Adrenal gland (tissue), 5 donors: ENCODE data around the gene AIMP2.
"Not testable (repeated sequence)": the region's sequence is repeated elsewhere in the genome, so short reads cannot be mapped to it uniquely, and the experiment has no call there.

Experiments used
- CTCF ChIP-seq, 6 experiments: fragments of 450-650 bp in 4 of 6; fragments of 200-600 bp in 2 of 6; sonication (generic) in 1 of 6; IDR thresholded peaks; 1 replicate in 5 of 6; 2 replicates in 1 of 6; pipeline versions ENCODE4 v1.5.1 to v1.8.0; 2016 to 2021; ENCODE audit warnings: antibody characterized with exemption in 6 of 6, mild to moderate bottlenecking in 2 of 6, moderate library complexity in 1 of 6
- POLR2A ChIP-seq, 2 donors: fragments of 450-650 bp; IDR thresholded peaks; one replicate each; pipeline ENCODE4 v1.6.1; 2017; ENCODE audit warnings: antibody characterized with exemption in 2 of 2, mild to moderate bottlenecking in 2 of 2, moderate library complexity in 1 of 2
- donor health status: DM: no; HTN: no; CAD: no.

DNA sequence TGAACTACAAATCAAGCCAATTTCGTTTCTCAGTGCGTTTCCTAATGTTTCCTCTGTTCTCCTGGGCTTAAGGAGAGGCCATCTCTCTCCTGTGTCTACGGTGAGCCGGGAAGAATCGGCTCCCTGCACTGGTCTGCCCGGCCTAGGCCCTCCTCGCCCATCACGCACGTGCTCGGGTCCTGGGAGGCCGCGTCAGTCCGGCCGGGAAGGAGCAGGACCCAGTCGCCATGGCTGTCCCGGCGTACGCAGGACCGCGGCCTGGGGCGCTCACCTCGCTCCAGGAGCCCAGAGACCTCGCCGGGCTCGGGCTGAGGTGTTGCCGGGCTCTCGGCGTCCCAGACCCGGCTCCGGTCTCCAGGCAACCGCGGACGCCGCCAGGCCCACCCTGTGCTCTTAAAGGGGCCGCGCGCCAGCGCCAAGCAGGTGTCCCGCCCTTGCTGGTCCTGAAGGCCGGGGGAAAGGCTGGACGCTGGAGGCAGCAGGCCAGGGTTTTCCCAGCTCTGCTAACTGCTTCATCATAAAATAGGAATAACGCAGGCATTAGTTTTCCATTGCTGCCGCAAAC is 38.6 kb upstream of the AIMP2 start, which contains the start of gene RSPH10B:
- not testable (repeated sequence) for TF ChIP-seq CTCF, POLR2A (IDR thresholded peaks at IDR 0.05)
